A549 (cell line): Measurements from ENCODE around the gene RGP1. TPM values are rescaled to one million over a fixed set of nuclear protein-coding genes. Genes with fewer than 3 reads are reported as not detected.

Experiments used
- ATAC-seq, 2 experiments: fragments of 200-7000 bp in 1 of 2; fragments of >200 bp in 1 of 2; cut with Nextera tagmentation in 1 of 2; cut with Tn5 transposase in 1 of 2; 3 replicates each; pipeline versions ENCODE4 v1.8.0 to v1.9.1; 2018 to 2020; ENCODE audit warnings: mild to moderate bottlenecking in 1 of 2, moderate library complexity in 1 of 2
- CTCF ChIA-PET: fragments of 300-600 bp; sonication (Branson Sonifier 250); formaldehyde crosslinking; extraction: SDS; loops from one replicate; lab custom pipeline; 2021; ENCODE audit warnings: antibody characterized with exemption, inconsistent platforms; lab: Yijun Ruan, JAX
- POLR2A ChIA-PET: fragments of 350-600 bp; formaldehyde crosslinking; extraction: SDS; loops from one replicate; lab custom pipeline; 2021; ENCODE audit warnings: antibody characterized with exemption, inconsistent platforms; lab: Yijun Ruan, JAX
- DNase-seq, 2 experiments: peaks; one replicate each; pipeline versions ENCODE4 v3.0.0 to v3.0.0-alpha.2; 2011 to 2016; ENCODE audit warnings: low read depth in 1 of 2, low spot score in 1 of 2
- FAIRE-seq: peaks from 2 replicates; lab custom pipeline; 2011; peaks lifted over from hg19 to GRCh38; lab: Jason Lieb, UNC
- H3K27ac ChIP-seq, 2 experiments: fragments of >200 bp; sonication (Bioruptor Twin); formaldehyde crosslinking; 3 replicates each; pipeline ENCODE4 v1.5.1; 2016 to 2017
- H3K4me1 ChIP-seq: fragments of >200 bp; sonication (Bioruptor Twin); formaldehyde crosslinking; 3 replicates; pipeline ENCODE4 v1.6.1; 2016
- H3K4me2 ChIP-seq: fragments of >200 bp; sonication (Bioruptor Twin); formaldehyde crosslinking; 3 replicates; pipeline ENCODE4 v1.6.1; 2016
- H3K4me3 ChIP-seq: fragments of >200 bp; sonication (Bioruptor Twin); formaldehyde crosslinking; 3 replicates; pipeline ENCODE4 v1.5.1; 2016
- H3K9me3 ChIP-seq: fragments of >200 bp; sonication (Bioruptor Twin); formaldehyde crosslinking; 3 replicates; pipeline ENCODE4 v1.6.1; 2016
- BHLHE40 ChIP-seq: IDR thresholded peaks from 2 replicates; pipeline ENCODE4 v1.6.1; 2012; ENCODE audit warnings: low read depth, low read length, inconsistent platforms
- CBX8 ChIP-seq: fragments of 200-600 bp; sonication (generic); IDR thresholded peaks from 2 replicates; pipeline ENCODE4 v1.6.1; 2016
- EHMT2 ChIP-seq: fragments of 200-600 bp; sonication (generic); IDR thresholded peaks from 2 replicates; pipeline ENCODE4 v1.6.1; 2016; ENCODE audit warnings: antibody characterized with exemption, low read depth, mild to moderate bottlenecking, moderate library complexity
- EP300 ChIP-seq, 2 experiments: fragments of >200 bp; sonication (Bioruptor Twin); formaldehyde crosslinking; IDR thresholded peaks; 2 replicates in 1 of 2; 3 replicates in 1 of 2; pipeline ENCODE4 v1.6.1; 2016 to 2017
- FOSB ChIP-seq: fragments of 250-450 bp; sonication (Bioruptor Pico); IDR thresholded peaks from 2 replicates; pipeline ENCODE4 v1.5.0; 2020; ENCODE audit warnings: mild to moderate bottlenecking, moderate library complexity
- GATA3 ChIP-seq: IDR thresholded peaks from 2 replicates; pipeline ENCODE4 v1.6.1; 2012; ENCODE audit warnings: borderline replicate concordance
- HDAC2 ChIP-seq: fragments of 200-600 bp; sonication (generic); IDR thresholded peaks from 2 replicates; pipeline ENCODE4 v1.6.1; 2016
- HEYL ChIP-seq: fragments of 250-450 bp; sonication (Bioruptor Pico); IDR thresholded peaks from 2 replicates; pipeline ENCODE4 v1.8.0; 2021; ENCODE audit warnings: mild to moderate bottlenecking, moderate library complexity
- JUN ChIP-seq, 2 experiments: fragments of >200 bp; sonication (Bioruptor Twin); formaldehyde crosslinking; IDR thresholded peaks; 2 replicates in 1 of 2; 3 replicates in 1 of 2; pipeline ENCODE4 v1.6.1; 2016 to 2017
- NPAS2 ChIP-seq: fragments of 250-450 bp; sonication (Bioruptor Pico); IDR thresholded peaks from 2 replicates; pipeline ENCODE4 v1.8.0; 2022; ENCODE audit warnings: mild to moderate bottlenecking, moderate library complexity, borderline replicate concordance
- POLR2A ChIP-seq: IDR thresholded peaks from 2 replicates; pipeline ENCODE4 v1.6.1; 2012; ENCODE audit warnings: mild to moderate bottlenecking, low read length
- RAD21 ChIP-seq, 2 experiments: fragments of >200 bp in 1 of 2; sonication (Bioruptor Twin) in 1 of 2; formaldehyde crosslinking in 1 of 2; IDR thresholded peaks in 1 of 2; conservative IDR thresholded peaks in 1 of 2; 2 replicates in 1 of 2; 3 replicates in 1 of 2; pipeline ENCODE4 v1.6.1; 2012 to 2018; ENCODE audit warnings: inconsistent platforms in 1 of 2
- RARB ChIP-seq: fragments of 250-450 bp; sonication (Bioruptor Pico); IDR thresholded peaks from 2 replicates; pipeline ENCODE4 v1.8.0; 2021; ENCODE audit warnings: mild to moderate bottlenecking, moderate library complexity
- RFX5 ChIP-seq: fragments of 450-650 bp; IDR thresholded peaks from 2 replicates; pipeline ENCODE4 v1.7.1; 2014; ENCODE audit warnings: antibody characterized with exemption, mild to moderate bottlenecking, moderate library complexity
- SREBF2 ChIP-seq: fragments of 450-650 bp; IDR thresholded peaks from 2 replicates; pipeline ENCODE4 v1.6.1; 2014; ENCODE audit warnings: mild to moderate bottlenecking, moderate library complexity
- TP53 ChIP-seq: fragments of 250-450 bp; sonication (Bioruptor Pico); IDR thresholded peaks from 2 replicates; pipeline ENCODE4 v1.5.0; 2021; ENCODE audit warnings: mild to moderate bottlenecking, moderate library complexity
- ZNF302 ChIP-seq: fragments of 250-450 bp; sonication (Bioruptor Pico); IDR thresholded peaks from 2 replicates; pipeline ENCODE4 v1.9.0; 2021; ENCODE audit warnings: inconsistent platforms, mild to moderate bottlenecking, moderate library complexity
- ZSCAN20 ChIP-seq: fragments of 250-450 bp; sonication (Bioruptor Pico); IDR thresholded peaks from 2 replicates; pipeline ENCODE4 v1.8.0; 2022; ENCODE audit warnings: mild to moderate bottlenecking, moderate library complexity
- WGBS: methylation state at CpG from one replicate; pipeline ENCODE4 v1.1.6; 2017; ENCODE audit errors: missing lambda C conversion rate; 5-methylcytosine and 5-hydroxymethylcytosine counted together
- polyA plus RNA-seq, 4 experiments: library from polyadenylated mRNA; depleted of rRNA in 3 of 4; stranded (reverse); fragments of >200 nt; fragmentation: RNase III in 1 of 4; extraction: RNeasy Plus Mini Kit Qiagen cat#74134 plus additional on column Dnase treatment in 1 of 4; gene quantifications; 2 replicates in 3 of 4; 3 replicates in 1 of 4; pipeline ENCODE4 v1.2.3, GENCODE V29; 2011 to 2017
- TF ChIP-seq, protein P1 (sequence below): IDR thresholded peaks from 2 replicates; pipeline ENCODE4 v1.6.1; 2012
- TF ChIP-seq, protein P2 (sequence below): IDR thresholded peaks from 2 replicates; pipeline ENCODE4 v1.6.1; 2012
- TF ChIP-seq, protein P3 (sequence below): fragments of >200 bp; sonication (Bioruptor Twin); formaldehyde crosslinking; IDR thresholded peaks from 3 replicates; pipeline ENCODE4 v1.6.1; 2016

RGP1 gene
- polyA plus RNA-seq, 2 of the 4 experiments (the other 2 are of a cell fraction): 16.1 to 16.6 TPM

- TF ChIP-seq, protein P1, sequence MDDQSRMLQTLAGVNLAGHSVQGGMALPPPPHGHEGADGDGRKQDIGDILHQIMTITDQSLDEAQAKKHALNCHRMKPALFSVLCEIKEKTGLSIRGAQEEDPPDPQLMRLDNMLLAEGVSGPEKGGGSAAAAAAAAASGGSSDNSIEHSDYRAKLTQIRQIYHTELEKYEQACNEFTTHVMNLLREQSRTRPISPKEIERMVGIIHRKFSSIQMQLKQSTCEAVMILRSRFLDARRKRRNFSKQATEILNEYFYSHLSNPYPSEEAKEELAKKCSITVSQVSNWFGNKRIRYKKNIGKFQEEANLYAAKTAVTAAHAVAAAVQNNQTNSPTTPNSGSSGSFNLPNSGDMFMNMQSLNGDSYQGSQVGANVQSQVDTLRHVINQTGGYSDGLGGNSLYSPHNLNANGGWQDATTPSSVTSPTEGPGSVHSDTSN: 0 out of 2 replicates have a peak, but pooled peaks have one; percentile 20
- TF ChIP-seq EP300 (IDR thresholded peaks at IDR 0.05) (no peak), JUN (IDR thresholded peaks at IDR 0.05) (peak in 1 of 2 experiments; percentile 56; a peak in 2 of 5 replicates), HDAC2 (no peak)
Observed at GRCh38 chr9:35757226-35757891, 8.3 kb downstream of the RGP1 start (continued).

DNA sequence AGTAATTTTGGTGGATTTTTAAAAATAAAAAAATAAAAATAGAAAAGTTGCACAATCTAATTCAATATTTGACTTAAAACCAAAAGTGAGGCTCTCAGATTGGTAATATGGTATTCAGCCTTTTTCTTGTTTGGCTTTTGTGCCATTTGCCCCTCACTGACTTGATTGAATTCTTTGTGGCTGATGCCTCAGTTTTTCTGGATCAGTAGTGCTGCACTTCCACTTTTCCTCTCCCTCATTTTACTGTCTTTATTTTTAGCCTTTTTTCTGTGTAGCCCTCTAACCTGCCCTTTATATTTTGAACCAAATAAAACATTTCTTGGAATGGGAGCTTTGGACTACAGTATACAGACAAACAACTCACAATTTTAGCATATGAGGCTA, 8.8 kb downstream of the RGP1 start:
- peak overlapping the region; percentile 95 to 97 for H3K27ac ChIP-seq
- H3K4me1 ChIP-seq: peaks cover 16% of the 10 kb centered on the region
- TF ChIP-seq FOSB (CRISPR knock-in tag) (no peak), NPAS2 (no peak), HEYL (CRISPR knock-in tag) (no peak), SREBF2 (no peak), BHLHE40 (no peak)
- H3K9me3 ChIP-seq: no peaks in the 10 kb centered on the region
- POLR2A ChIA-PET: no interaction called here
- peak overlapping the region; percentile 83 for H3K4me3 ChIP-seq
- CTCF ChIA-PET: interaction anchor here (1.2 to 1.8 kb wide), 2 partner anchors 8 to 11 kb away, joined by 3 to 5 read pairs; partner anchors contain the start of gene RGP1
- ATAC-seq: no peak
- H3K4me2 ChIP-seq: peak overlapping the region; percentile 76
- DNase-seq: no peak
- FAIRE-seq: no peak

- TF ChIP-seq EHMT2: no peak
- TF ChIP-seq, protein P2, sequence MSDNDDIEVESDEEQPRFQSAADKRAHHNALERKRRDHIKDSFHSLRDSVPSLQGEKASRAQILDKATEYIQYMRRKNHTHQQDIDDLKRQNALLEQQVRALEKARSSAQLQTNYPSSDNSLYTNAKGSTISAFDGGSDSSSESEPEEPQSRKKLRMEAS: no peak
- TF ChIP-seq NPAS2: no peak
- TF ChIP-seq TP53 (CRISPR knock-in tag): no peak
- TF ChIP-seq ZNF302 (CRISPR knock-in tag): no peak
- TF ChIP-seq RARB (CRISPR knock-in tag): no peak
- TF ChIP-seq POLR2A: no peak
- no peak for TF ChIP-seq GATA3
- TF ChIP-seq, protein P3, sequence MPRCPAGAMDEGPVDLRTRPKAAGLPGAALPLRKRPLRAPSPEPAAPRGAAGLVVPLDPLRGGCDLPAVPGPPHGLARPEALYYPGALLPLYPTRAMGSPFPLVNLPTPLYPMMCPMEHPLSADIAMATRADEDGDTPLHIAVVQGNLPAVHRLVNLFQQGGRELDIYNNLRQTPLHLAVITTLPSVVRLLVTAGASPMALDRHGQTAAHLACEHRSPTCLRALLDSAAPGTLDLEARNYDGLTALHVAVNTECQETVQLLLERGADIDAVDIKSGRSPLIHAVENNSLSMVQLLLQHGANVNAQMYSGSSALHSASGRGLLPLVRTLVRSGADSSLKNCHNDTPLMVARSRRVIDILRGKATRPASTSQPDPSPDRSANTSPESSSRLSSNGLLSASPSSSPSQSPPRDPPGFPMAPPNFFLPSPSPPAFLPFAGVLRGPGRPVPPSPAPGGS: no peak
- no peak for TF ChIP-seq CBX8
- no peak for TF ChIP-seq RFX5
- H3K27ac ChIP-seq: peak overlapping the region in 1 of 2 experiments; percentile 97; a peak in 2 of 6 replicates
- DNase-seq: no peak
- no peak for ATAC-seq
- no peak for FAIRE-seq
- H3K4me3 ChIP-seq: no peak overlapping the region; the same call in 2 of the 3 replicates
- H3K4me1 ChIP-seq: peaks cover 16% of the 10 kb centered on the region
- CTCF ChIA-PET: interaction anchor here (0.7 to 1.8 kb wide), 5 partner anchors 9 to 123 kb away, joined by 3 to 5 read pairs (median 4); partner anchors contain the start of gene RGP1
- 68% methylated on average over 3 of the region's 3 CpGs for WGBS
- H3K9me3 ChIP-seq: no peaks in the 10 kb centered on the region
- H3K4me2 ChIP-seq: peak overlapping the region; percentile 76
- POLR2A ChIA-PET: interaction anchor here (0.6 kb wide), 1 partner anchor 9 kb away, joined by 3 read pairs; no protein-coding TSS in a partner anchor
Observed at GRCh38 chr9:35758475-35759050, 9.5 kb downstream of the RGP1 start.

- no peak for ATAC-seq
- Histone ChIP-seq H3K9me3 (no peaks in the 10 kb centered on the region), H3K4me2 (no peak overlapping the region), H3K4me1 (peaks cover 16% of the 10 kb centered on the region), H3K27ac (no peak overlapping the region), H3K4me3 (no peak overlapping the region)
- no peak for FAIRE-seq
- ChIA-PET CTCF (interaction anchor here (0.6 to 1.8 kb wide), 8 partner anchors 10 to 156 kb away, joined by 3 to 5 read pairs (median 4); partner anchors contain the start of gene RGP1), POLR2A (interaction anchor here (1.0 kb wide), 1 partner anchor 99 kb away, joined by 4 read pairs; no protein-coding TSS in a partner anchor)
- 93% methylated on average over 4 of the region's 4 CpGs for WGBS
- DNase-seq: no peak
- no peak for TF ChIP-seq ZSCAN20
- TF ChIP-seq RAD21 (conservative IDR thresholded peaks at IDR 0.05 in 1 of 2, IDR thresholded peaks at IDR 0.05 in 1 of 2): 0 out of 5 replicates have a peak, but pooled peaks of 1 of the 2 experiments have one; percentile 3
Observed at GRCh38 chr9:35759795-35760194, 10.7 kb downstream of the RGP1 start.
